Stimulated activated CD8-positive, alpha-beta memory T cell treated with anti-CD3 and anti-CD28 coated beads, Interleukin-4, amount 100 ng/mL, for 4 hours (primary cell): ENCODE measurements around the gene CCRL2.
"Not testable (repeated sequence)": the region's sequence is repeated elsewhere in the genome, so short reads cannot be mapped to it uniquely, and the experiment has no call there.

Experiments used
- DNase-seq, 2 donors: peaks; one replicate each; pipeline ENCODE4 v3.0.0-alpha.2; 2020; ENCODE audit warnings: low read depth in 2 of 2, low spot score in 1 of 2

Gene CCRL2

DNA sequence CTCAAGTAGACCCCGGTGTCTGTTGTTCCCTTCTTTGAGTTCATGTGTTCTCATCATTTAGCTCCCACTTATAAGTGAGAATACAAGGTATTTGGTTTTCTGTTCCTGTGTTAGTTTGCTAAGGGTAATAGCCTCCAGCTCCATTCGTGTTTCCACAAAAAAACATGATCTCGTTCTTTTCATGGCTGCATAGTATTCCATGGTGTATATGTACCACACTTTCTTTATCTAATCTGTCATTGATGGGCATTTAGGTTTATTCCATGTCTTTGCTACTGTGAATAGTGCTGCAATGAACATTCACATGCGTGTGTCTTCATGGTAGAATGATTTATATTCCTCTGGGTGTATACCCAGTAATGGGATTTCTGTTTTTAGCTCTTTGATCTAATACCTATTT lies 4.2 kb upstream of the CCRL2 start:
- DNase-seq: not testable (repeated sequence)

DNA sequence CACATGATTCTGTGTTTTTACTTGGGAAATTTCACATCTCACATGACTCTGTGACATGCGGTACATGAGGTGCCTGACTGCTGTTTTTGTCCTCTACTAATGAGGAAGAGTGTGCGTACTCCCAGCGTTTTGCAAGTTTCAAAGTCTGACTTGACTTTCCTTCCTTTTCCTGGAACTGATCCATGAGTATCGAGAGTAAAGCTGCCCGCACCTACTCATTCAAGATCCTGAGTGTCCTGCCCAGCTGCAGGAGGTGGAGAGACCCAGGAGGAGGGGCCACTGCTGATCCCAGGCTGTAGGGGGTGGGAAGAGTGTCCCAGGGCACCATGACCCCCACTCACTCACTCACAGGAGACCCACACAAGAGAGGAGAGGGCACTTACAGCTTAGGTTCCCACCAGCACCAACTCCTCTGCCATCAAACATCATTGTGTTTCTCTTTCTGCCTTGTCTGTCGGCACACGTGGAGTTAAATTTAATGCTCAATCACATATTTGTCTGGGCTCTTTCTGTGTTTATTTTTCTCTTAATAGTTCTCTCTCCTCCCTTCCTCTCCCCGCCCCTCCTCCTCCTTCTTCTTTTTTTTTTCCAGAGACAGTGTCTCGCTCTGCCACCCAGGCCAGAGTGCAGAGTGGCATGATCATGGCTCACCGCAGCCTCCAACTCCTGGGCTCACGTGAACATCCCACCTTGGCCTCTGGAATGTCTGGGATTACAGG lies 1.6 kb upstream of the CCRL2 start:
- no peak for DNase-seq

GRCh38 chr3:46406443-46406787 lies 644 bp upstream of the CCRL2 start:
- no peak for DNase-seq

GRCh38 chr3:46407970-46408369 lies 911 bp downstream of the CCRL2 start:
- no peak for DNase-seq

GRCh38 chr3:46408853-46409252 lies 1.8 kb downstream of the CCRL2 start:
- DNase-seq: no peak

DNA sequence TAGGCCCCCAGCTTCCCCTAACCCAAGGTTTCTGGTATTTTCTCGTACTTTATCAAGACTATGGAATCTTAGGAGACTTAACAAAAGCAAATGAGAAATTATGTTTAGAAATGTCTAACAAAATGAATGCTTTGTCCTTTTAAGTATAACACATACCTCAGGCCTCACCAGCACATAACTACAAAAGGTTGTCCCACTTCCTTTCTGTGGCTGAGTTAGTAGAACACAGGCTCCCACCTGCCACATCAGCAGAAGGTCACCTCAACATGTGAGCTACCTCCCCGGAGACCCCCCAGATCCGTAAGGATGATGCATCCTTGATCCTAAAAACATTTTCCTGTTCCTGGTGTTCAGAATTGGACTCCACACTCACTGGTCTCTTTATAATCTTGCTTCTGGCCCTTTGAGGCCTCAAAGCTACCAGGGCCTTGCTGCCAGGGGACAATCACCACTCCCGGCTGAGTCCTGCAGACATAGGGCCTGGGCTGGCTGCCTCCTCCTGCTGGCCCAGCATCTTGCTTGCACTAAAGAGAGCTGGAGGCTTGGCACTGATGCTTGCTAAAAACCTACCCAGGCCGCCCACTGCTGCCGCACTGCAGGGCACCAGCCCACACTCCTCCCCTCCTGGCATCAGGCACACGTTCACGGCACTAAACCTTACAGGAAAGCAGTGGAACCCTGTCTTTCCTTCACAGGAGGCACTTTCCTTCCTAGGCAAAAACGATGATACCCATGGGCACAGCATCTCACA lies 2.9 kb downstream of the CCRL2 start:
- DNase-seq: no peak

GRCh38 chr3:46410669-46411068 lies 3.6 kb downstream of the CCRL2 start:
- DNase-seq: no peak

- DNase-seq: no peak
These were observed 4.2 kb downstream of the CCRL2 start for GRCh38 chr3:46411271-46411670.

- no peak for DNase-seq
These were observed 5.8 kb downstream of the CCRL2 start for GRCh38 chr3:46412786-46413298.

- DNase-seq: no peak
These were observed 6.9 kb downstream of the CCRL2 start for GRCh38 chr3:46413951-46414350.

GRCh38 chr3:46414739-46415138 lies 7.7 kb downstream of the CCRL2 start:
- DNase-seq: no peak

DNA sequence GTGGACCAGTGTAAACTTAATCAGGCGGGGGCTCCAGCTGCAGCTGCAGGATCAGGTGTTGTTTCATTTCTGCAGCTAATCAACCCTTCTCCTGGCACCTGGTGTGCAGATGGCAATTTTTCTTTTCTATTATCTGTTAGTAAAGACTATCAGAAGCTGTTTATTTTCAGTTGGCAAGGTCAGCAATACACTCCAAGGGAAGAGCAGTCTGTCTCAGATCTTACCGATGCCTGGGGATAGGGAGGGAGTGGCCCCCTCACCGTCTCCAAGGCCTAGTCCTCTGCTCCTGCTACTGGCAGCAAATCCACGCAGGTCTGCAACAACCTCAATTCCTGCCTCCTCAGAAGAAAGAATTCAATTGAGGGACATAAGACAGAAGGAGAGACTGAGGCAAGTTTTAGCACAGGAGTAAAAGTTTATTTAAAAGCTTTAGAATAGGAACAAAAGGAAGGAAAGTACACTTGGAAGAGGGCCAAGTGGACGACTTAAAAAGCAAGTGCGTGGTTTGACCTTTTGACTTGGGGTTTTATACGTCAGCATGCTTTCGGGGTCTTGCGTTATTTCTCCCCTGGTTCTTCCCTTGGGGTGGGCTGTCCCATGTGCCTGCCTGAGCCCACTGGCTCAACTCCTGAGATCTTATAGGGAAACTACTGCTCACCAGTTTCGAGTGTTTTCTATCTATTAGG lies 9.2 kb downstream of the CCRL2 start:
- DNase-seq: no peak

DNA sequence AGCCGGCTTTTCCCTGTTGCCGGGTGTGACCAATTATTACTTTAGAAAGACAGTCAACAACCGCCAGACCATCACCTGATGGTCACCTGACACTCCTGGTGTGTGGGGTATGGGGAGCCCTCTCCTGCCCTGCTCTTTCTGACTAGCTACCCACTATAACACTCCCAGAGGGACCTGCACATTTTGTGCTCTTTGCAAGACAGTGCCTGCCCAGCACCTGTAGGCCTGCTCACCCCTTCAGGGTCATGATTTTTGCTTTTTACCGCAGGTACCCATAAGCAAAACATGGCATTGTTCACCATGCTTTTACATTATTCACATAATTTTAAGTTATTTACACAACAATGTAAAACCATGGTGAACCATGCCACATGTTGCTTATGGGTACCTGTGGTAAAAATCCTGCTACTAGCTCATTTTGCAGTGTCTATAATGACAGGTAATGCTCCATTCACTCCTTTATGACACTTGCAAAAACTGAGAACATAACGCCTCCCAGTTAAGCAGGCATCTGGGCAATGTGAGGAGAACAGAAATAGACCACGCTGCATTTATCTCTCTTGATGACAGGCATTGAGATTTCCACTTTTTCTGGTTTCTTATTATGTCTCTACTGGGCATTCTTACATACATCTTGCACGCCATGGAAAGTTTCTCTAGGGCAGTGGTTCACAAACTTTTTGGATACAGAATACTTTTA lies 9.9 kb downstream of the CCRL2 start:
- no peak for DNase-seq

- no peak for DNase-seq
These were observed 11.0 kb downstream of the CCRL2 start for GRCh38 chr3:46417841-46418611.

GRCh38 chr3:46419816-46420215 lies 12.8 kb downstream of the CCRL2 start:
- no peak for DNase-seq

- no peak for DNase-seq
These were observed 13.9 kb downstream of the CCRL2 start for GRCh38 chr3:46420931-46421330.

- no peak for DNase-seq
These were observed 15.6 kb downstream of the CCRL2 start for GRCh38 chr3:46422617-46423016.

DNA sequence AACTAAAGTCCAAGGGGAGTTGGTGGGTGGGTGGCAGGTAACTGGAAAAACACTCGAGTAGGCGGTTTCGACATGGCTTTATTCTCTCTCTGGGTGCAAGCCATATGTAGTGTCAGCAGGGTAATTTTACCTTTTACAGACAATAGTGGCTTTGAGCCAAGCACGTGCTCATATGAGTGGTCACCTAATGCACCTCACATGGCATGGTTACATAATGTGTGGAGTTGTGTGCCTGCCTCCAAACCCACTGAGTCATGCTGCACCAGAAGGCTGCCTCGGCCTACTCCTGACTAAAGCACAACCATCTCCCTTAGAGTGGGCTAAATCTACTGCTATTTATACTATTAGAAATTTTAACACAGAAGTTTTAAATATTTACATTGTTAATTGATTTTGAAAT lies 16.5 kb downstream of the CCRL2 start:
- DNase-seq: no peak

DNA sequence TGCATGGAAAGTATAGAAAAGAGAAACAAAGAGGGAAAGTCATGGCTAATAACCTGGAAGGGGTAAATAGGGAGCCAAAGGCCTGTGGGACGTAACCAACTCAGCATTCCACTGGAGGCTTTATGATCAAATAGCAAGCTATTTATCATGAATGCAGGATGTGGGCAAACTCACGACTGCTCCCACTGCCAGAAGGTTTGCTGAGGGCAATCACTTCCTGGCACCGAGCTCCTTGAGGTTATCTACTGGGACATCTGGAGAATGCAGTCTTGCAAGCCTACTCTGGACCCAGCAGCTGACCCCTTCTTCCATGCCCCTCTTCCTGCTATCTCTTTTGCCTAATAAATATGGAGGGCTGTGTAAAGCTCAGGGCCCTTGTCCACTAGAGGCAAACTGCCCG lies 19.4 kb downstream of the CCRL2 start:
- not testable (repeated sequence) for DNase-seq

GRCh38 chr3:46427404-46427803 lies 20.3 kb downstream of the CCRL2 start:
- DNase-seq: not testable (repeated sequence)
